Measurements from ENCODE around the gene CORIN.

CORIN gene

GRCh38 chr4:47837908-47838294 is at the start of gene CORIN:
Gene CORIN (minus strand): TSS chr4:47838067. CDS start chr4:47837949, 118 bp downstream.
- DNase-seq = no peak

GRCh38 chr4:47882228-47882627 is 44.4 kb upstream of the CORIN start:
- no peak for DNase-seq

GRCh38 chr4:47879458-47879857 is 41.6 kb upstream of the CORIN start:
- DNase-seq = no peak

- DNase-seq = no peak
Observed at GRCh38 chr4:47876784-47877546, 39.1 kb upstream of the CORIN start.

- no peak for DNase-seq
Observed at GRCh38 chr4:47876310-47876709, 38.4 kb upstream of the CORIN start.

GRCh38 chr4:47873877-47874541 is 36.1 kb upstream of the CORIN start:
- DNase-seq = no peak

- DNase-seq = no peak
Observed at GRCh38 chr4:47863486-47863885, 25.6 kb upstream of the CORIN start.

GRCh38 chr4:47862297-47862696 is 24.4 kb upstream of the CORIN start:
- no peak for DNase-seq

- no peak for DNase-seq
Observed at GRCh38 chr4:47860305-47860704, 22.4 kb upstream of the CORIN start.

- DNase-seq = no peak
Observed at GRCh38 chr4:47858006-47858405, 20.1 kb upstream of the CORIN start.

GRCh38 chr4:47856713-47857112 is 18.8 kb upstream of the CORIN start:
- DNase-seq = no peak

- no peak for DNase-seq
Observed at GRCh38 chr4:47855350-47855749, 17.5 kb upstream of the CORIN start.

GRCh38 chr4:47852136-47852535 is 14.3 kb upstream of the CORIN start:
- peak; percentile 37 for DNase-seq

- DNase-seq = no peak
Observed at GRCh38 chr4:47849466-47849865, 11.6 kb upstream of the CORIN start.

GRCh38 chr4:47848041-47848440 is 10.2 kb upstream of the CORIN start:
- DNase-seq = no peak

GRCh38 chr4:47842985-47843384 is 5.1 kb upstream of the CORIN start:
- no peak for DNase-seq

- DNase-seq = no peak
Observed at GRCh38 chr4:47840291-47840690, 2.4 kb upstream of the CORIN start.

- peak; percentile 69 for DNase-seq
Observed at GRCh38 chr4:47839259-47839658, 1.4 kb upstream of the CORIN start.

GRCh38 chr4:47838445-47838844 is 578 bp upstream of the CORIN start:
- DNase-seq = no peak

- no peak for DNase-seq
Observed at GRCh38 chr4:47837094-47837907, 566 bp downstream of the CORIN start.

GRCh38 chr4:47836641-47837093 is 1.2 kb downstream of the CORIN start:
- peak; percentile 49 for DNase-seq

- no peak for DNase-seq
Observed at GRCh38 chr4:47835494-47835893, 2.4 kb downstream of the CORIN start.

GRCh38 chr4:47831026-47831679 is 6.7 kb downstream of the CORIN start:
- no peak for DNase-seq

Data from inflammatory macrophage treated with lipopolysaccharide for 4 hours (primary cell).